HCT116 (cell line): ENCODE data around the gene PIEZO2.

ENCODE experiments used
- CTCF ChIP-seq, 3 experiments: fragments of 200-600 bp in 1 of 3; sonication (generic) in 1 of 3; IDR thresholded peaks in 2 of 3; conservative IDR thresholded peaks in 1 of 3; 2 replicates each; pipeline ENCODE4 v1.5.1; 2012 to 2017; ENCODE audit warnings: low read depth in 2 of 3, low read length in 2 of 3, antibody characterized with exemption in 1 of 3, borderline replicate concordance in 1 of 3, control low read depth in 1 of 3, mild to moderate bottlenecking in 1 of 3, mixed read lengths in 1 of 3, mixed run types in 1 of 3, moderate library complexity in 1 of 3; ENCODE audit not compliant: insufficient read depth in 1 of 3
- EZH2 ChIP-seq: fragments of 200-600 bp; sonication (generic); IDR thresholded peaks from 2 replicates; pipeline ENCODE4 v1.6.1; 2017; ENCODE audit warnings: antibody characterized with exemption, mixed run types
- EZH2phosphoT487 ChIP-seq: fragments of 200-600 bp; IDR thresholded peaks from 2 replicates; pipeline ENCODE4 v1.6.1; 2018; ENCODE audit warnings: antibody characterized with exemption, borderline replicate concordance
- POLR2A ChIP-seq: IDR thresholded peaks from 2 replicates; pipeline ENCODE4 v1.7.0; 2011; ENCODE audit warnings: borderline replicate concordance; ENCODE audit not compliant: insufficient read depth, insufficient read length; ENCODE audit errors: extremely low read depth
- POLR2AphosphoS5 ChIP-seq: IDR thresholded peaks from 2 replicates; pipeline ENCODE4 v1.6.1; 2011; ENCODE audit warnings: mild to moderate bottlenecking, low read depth, low read length, moderate library complexity
- YY1 ChIP-seq: IDR thresholded peaks from 2 replicates; pipeline ENCODE4 v1.6.1; 2011; ENCODE audit warnings: low read length, low read depth, moderate library complexity, mild to moderate bottlenecking; ENCODE audit not compliant: insufficient replicate concordance; ENCODE audit errors: extremely low read depth

GRCh38 chr18:11137400-11137799 lies 12.0 kb downstream of the PIEZO2 start:
- no peak for TF ChIP-seq EZH2
- TF ChIP-seq YY1 = no peak
- no peak for TF ChIP-seq CTCF (IDR thresholded peaks at IDR 0.05 in 2 of 3, conservative IDR thresholded peaks at IDR 0.05 in 1 of 3; ENCODE audit: borderline replicate concordance in 1 of 3, insufficient read depth in 1 of 3, low read depth in 2 of 3, low read length in 2 of 3)
- no peak for TF ChIP-seq POLR2A
- no peak for TF ChIP-seq EZH2phosphoT487
- TF ChIP-seq POLR2AphosphoS5 = no peak
